Neural cell (in vitro differentiated cells): Measurements from ENCODE around the gene SPACA5B. TPM values are rescaled to one million over a fixed set of nuclear protein-coding genes. Genes with fewer than 3 reads are reported as not detected.
"Not testable (repeated sequence)": the region's sequence is repeated elsewhere in the genome, so short reads cannot be mapped to it uniquely, and the experiment has no call there.

Experiments used
- H2AFZ ChIP-seq: fragments of 200-600, 300-800 bp; sonication (generic), shearing (Covaris generic); 2 replicates; pipeline ENCODE4 v1.6.0; 2014; ENCODE audit warnings: low read depth, mild to moderate bottlenecking, antibody characterized with exemption, low read length, moderate library complexity
- H3F3A ChIP-seq: fragments of 200-600 bp; shearing (Covaris generic); 2 replicates; pipeline ENCODE4 v1.6.1; 2016; ENCODE audit warnings: mild to moderate bottlenecking, moderate library complexity, mixed read lengths, antibody characterized with exemption, low read length; ENCODE audit not compliant: insufficient read depth, poor library complexity, severe bottlenecking
- H3K27ac ChIP-seq: fragments of 200-600, 300-800 bp; sonication (generic), shearing (Covaris generic); 2 replicates; pipeline ENCODE4 v1.5.1; 2014; ENCODE audit warnings: mild to moderate bottlenecking, low read length, moderate library complexity
- H3K27me3 ChIP-seq: fragments of 300-800, 200-600 bp; sonication (generic), shearing (Covaris generic); 2 replicates; pipeline ENCODE4 v1.6.0; 2014; ENCODE audit warnings: mild to moderate bottlenecking, low read depth, low read length, moderate library complexity; ENCODE audit not compliant: insufficient read depth
- H3K36me3 ChIP-seq: fragments of 300-800, 200-600 bp; sonication (generic), shearing (Covaris generic); 2 replicates; pipeline ENCODE4 v1.5.1; 2014; ENCODE audit warnings: mild to moderate bottlenecking, antibody characterized with exemption, low read length, moderate library complexity; ENCODE audit not compliant: insufficient read depth
- H3K4me2 ChIP-seq: fragments of 300-800, 200-600 bp; sonication (generic), shearing (Covaris generic); 2 replicates; pipeline ENCODE4 v1.6.0; 2014; ENCODE audit warnings: mild to moderate bottlenecking, low read length
- H3K4me3 ChIP-seq: fragments of 300-800, 200-600 bp; sonication (generic), shearing (Covaris generic); 2 replicates; pipeline ENCODE4 v1.5.1; 2014; ENCODE audit warnings: mild to moderate bottlenecking, low read length, moderate library complexity
- H3K79me2 ChIP-seq: fragments of 200-600 bp; shearing (Covaris generic); replicated peaks from 2 replicates; pipeline ENCODE4 v1.6.0; 2014; ENCODE audit warnings: mild to moderate bottlenecking, low read length, moderate library complexity; ENCODE audit not compliant: insufficient read depth
- H3K9ac ChIP-seq: fragments of 300-800, 200-600 bp; sonication (generic), shearing (Covaris generic); 2 replicates; pipeline ENCODE4 v1.6.1; 2016; ENCODE audit warnings: mild to moderate bottlenecking, low read length, mixed read lengths
- H3K9me2 ChIP-seq: fragments of 200-600 bp; shearing (Covaris generic); 2 replicates; pipeline ENCODE4 v1.6.1; 2016; ENCODE audit warnings: mild to moderate bottlenecking, low read length, mixed read lengths; ENCODE audit not compliant: insufficient read depth
- H3K9me3 ChIP-seq: fragments of 200-600, 300-800 bp; sonication (generic), shearing (Covaris generic); 2 replicates; pipeline ENCODE4 v1.6.1; 2016; ENCODE audit warnings: mild to moderate bottlenecking, mixed run types, low read length, moderate library complexity, mixed read lengths
- H4K20me1 ChIP-seq: fragments of 200-600 bp; shearing (Covaris generic); 2 replicates; pipeline ENCODE4 v1.6.1; 2016; ENCODE audit warnings: mild to moderate bottlenecking, mixed run types; ENCODE audit not compliant: insufficient read depth
- EP300 ChIP-seq: fragments of 450-650 bp; conservative IDR thresholded peaks from 2 replicates; pipeline ENCODE4 v1.6.1; 2014; ENCODE audit warnings: antibody characterized with exemption, mild to moderate bottlenecking, moderate library complexity; ENCODE audit not compliant: poor library complexity, severe bottlenecking
- EZH2 ChIP-seq: fragments of 200-600, 300-800 bp; shearing (Covaris generic), sonication (generic); IDR thresholded peaks from 2 replicates; pipeline ENCODE4 v1.6.1; 2014; ENCODE audit warnings: antibody characterized with exemption, low read length, borderline replicate concordance, mild to moderate bottlenecking; ENCODE audit not compliant: insufficient read depth, poor library complexity, severe bottlenecking
- MXI1 ChIP-seq: fragments of 450-650 bp; conservative IDR thresholded peaks from 2 replicates; pipeline ENCODE4 v1.6.1; 2014; ENCODE audit warnings: antibody characterized with exemption, mild to moderate bottlenecking; ENCODE audit not compliant: poor library complexity, severe bottlenecking
- POLR2AphosphoS5 ChIP-seq: IDR thresholded peaks from 2 replicates; pipeline ENCODE4 v1.6.1; 2012
- RAD21 ChIP-seq: fragments of 450-650 bp; conservative IDR thresholded peaks from 2 replicates; pipeline ENCODE4 v1.6.1; 2014; ENCODE audit warnings: antibody characterized with exemption, mild to moderate bottlenecking, moderate library complexity
- REST ChIP-seq: IDR thresholded peaks from 2 replicates; pipeline ENCODE4 v1.6.1; 2012; ENCODE audit warnings: borderline replicate concordance
- SMC3 ChIP-seq: fragments of 450-650 bp; conservative IDR thresholded peaks from 2 replicates; pipeline ENCODE4 v1.6.1; 2014; ENCODE audit warnings: antibody characterized with exemption, mild to moderate bottlenecking, moderate library complexity; ENCODE audit not compliant: poor library complexity
- TAF1 ChIP-seq: IDR thresholded peaks from 2 replicates; pipeline ENCODE4 v1.6.1; 2012; ENCODE audit warnings: low read depth
- polyA plus RNA-seq: library from polyadenylated mRNA; depleted of rRNA; stranded (reverse); fragments of >200 nt; gene quantifications from 2 replicates; pipeline ENCODE4 v1.2.3, GENCODE V29; 2014
- TF ChIP-seq, protein P1 (sequence below): fragments of 450-650 bp; IDR thresholded peaks from 2 replicates; pipeline ENCODE4 v1.5.1; 2014; ENCODE audit warnings: antibody characterized with exemption, mild to moderate bottlenecking, moderate library complexity; ENCODE audit not compliant: poor library complexity, severe bottlenecking

Gene SPACA5B
- polyA plus RNA-seq, 1 donor from 2014 or later = not detected

DNA sequence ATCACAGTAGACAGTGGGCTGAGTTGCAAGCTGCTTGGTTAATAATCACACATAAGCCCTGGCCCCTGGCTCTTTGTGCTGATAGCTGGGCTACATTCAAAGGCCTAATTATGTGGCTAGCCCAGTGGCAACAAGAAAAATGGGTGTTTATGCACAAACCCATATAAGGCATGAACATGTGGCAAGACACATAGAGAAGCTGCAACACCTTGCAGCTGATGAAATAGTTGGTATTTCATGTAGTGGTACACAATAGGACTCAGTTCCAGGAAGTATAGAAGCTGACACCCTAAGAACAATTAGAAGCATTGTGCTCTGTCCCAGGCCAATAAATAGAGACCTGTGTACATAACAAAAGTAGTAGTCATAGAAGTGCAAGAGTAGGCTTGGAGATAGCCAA lies 44.3 kb upstream of the SPACA5B start:
- Histone ChIP-seq H3K4me3 (no peak overlapping the region), H3K36me3 (no peaks in the 10 kb centered on the region), H3K27me3 (no peaks in the 10 kb centered on the region), H3K9ac (no peak overlapping the region), H3K9me2 (no peaks in the 10 kb centered on the region), H3K79me2 (no peaks in the 10 kb centered on the region), H4K20me1 (no peaks in the 10 kb centered on the region), H3K27ac (no peak overlapping the region), H3K9me3 (no peaks in the 10 kb centered on the region), H3F3A (no peaks in the 10 kb centered on the region), H3K4me2 (no peak overlapping the region), H2AFZ (no peak overlapping the region)
- TF ChIP-seq, protein P1, sequence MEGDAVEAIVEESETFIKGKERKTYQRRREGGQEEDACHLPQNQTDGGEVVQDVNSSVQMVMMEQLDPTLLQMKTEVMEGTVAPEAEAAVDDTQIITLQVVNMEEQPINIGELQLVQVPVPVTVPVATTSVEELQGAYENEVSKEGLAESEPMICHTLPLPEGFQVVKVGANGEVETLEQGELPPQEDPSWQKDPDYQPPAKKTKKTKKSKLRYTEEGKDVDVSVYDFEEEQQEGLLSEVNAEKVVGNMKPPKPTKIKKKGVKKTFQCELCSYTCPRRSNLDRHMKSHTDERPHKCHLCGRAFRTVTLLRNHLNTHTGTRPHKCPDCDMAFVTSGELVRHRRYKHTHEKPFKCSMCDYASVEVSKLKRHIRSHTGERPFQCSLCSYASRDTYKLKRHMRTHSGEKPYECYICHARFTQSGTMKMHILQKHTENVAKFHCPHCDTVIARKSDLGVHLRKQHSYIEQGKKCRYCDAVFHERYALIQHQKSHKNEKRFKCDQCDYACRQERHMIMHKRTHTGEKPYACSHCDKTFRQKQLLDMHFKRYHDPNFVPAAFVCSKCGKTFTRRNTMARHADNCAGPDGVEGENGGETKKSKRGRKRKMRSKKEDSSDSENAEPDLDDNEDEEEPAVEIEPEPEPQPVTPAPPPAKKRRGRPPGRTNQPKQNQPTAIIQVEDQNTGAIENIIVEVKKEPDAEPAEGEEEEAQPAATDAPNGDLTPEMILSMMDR = no peak
- no peak for TF ChIP-seq EP300
- no peak for TF ChIP-seq EZH2
- no peak for TF ChIP-seq REST
- no peak for TF ChIP-seq POLR2AphosphoS5
- no peak for TF ChIP-seq TAF1
- TF ChIP-seq RAD21 = no peak
- TF ChIP-seq SMC3 = no peak
- no peak for TF ChIP-seq MXI1

DNA sequence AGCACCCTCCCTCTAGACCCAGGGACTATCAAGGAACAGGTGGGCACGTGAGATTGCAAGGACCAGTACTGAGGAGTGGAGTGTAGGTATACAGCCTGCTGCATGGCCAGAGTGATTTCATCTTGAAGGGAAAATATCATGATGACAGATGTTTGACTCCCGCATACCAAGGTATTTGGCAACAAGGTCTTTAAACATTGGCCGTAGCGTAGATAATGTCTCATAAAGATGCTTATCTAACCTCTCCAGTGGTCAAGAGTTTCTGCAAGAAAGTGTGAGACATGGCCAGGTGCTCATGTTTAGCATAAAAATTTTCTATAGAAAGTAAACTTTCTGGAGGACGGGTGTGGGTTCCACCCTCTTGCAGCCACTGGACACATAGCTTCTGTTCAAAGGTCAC lies 40.3 kb upstream of the SPACA5B start:
- Histone ChIP-seq H3K36me3 (no peaks in the 10 kb centered on the region), H3K79me2 (no peaks in the 10 kb centered on the region), H4K20me1 (no peaks in the 10 kb centered on the region), H3K9me3 (no peaks in the 10 kb centered on the region), H3K27me3 (no peaks in the 10 kb centered on the region), H3K27ac (no peak overlapping the region), H2AFZ (no peak overlapping the region), H3K4me3 (no peak overlapping the region), H3K4me2 (no peak overlapping the region), H3F3A (no peaks in the 10 kb centered on the region), H3K9me2 (no peaks in the 10 kb centered on the region), H3K9ac (no peak overlapping the region)
- TF ChIP-seq EP300 (no peak), RAD21 (no peak), SMC3 (no peak), MXI1 (no peak), TAF1 (no peak), POLR2AphosphoS5 (no peak), EZH2 (no peak), REST (no peak)
- TF ChIP-seq, protein P1 = no peak

GRCh38 chrX:48092558-48092957 lies 37.9 kb upstream of the SPACA5B start:
- H4K20me1 ChIP-seq, H3K79me2 ChIP-seq, H3K9ac ChIP-seq, H2AFZ ChIP-seq, H3K36me3 ChIP-seq, H3K4me2 ChIP-seq, H3F3A ChIP-seq, H3K9me2 ChIP-seq, H3K9me3 ChIP-seq, H3K4me3 ChIP-seq, H3K27me3 ChIP-seq, H3K27ac ChIP-seq: not testable (repeated sequence)
